ENCODE measurements around the gene PLCB4. TPM values are rescaled to one million over a fixed set of nuclear protein-coding genes. Genes with fewer than 3 reads are reported as not detected.

PLCB4 gene
- total RNA-seq, 1 experiment from 2014 or later: 0.91 TPM

- H3K27ac Mint-ChIP-seq (ENCODE audit: low read depth, unreplicated experiment): no peak overlapping the region
- no peak for DNase-seq (ENCODE audit: unreplicated experiment)
- H3K4me1 Mint-ChIP-seq (ENCODE audit: insufficient read depth, unreplicated experiment): no peaks in the 10 kb centered on the region
- H3K9me3 Mint-ChIP-seq (ENCODE audit: unreplicated experiment): no peaks in the 10 kb centered on the region
- intact Hi-C loops (cut with micrococcal nuclease): no loop called here
- no peak for TF ChIP-seq CTCF (IDR thresholded peaks at IDR 0.05; ENCODE audit: unreplicated experiment)
- H3K4me3 Mint-ChIP-seq (ENCODE audit: unreplicated experiment): no peak overlapping the region
- no peaks in the 10 kb centered on the region for H3K27me3 Mint-ChIP-seq (ENCODE audit: insufficient read depth, unreplicated experiment)
- ChIA-PET CTCF (interaction anchor here (1.0 to 2.0 kb wide), 5 partner anchors 8 to 267 kb away, joined by 3 to 9 read pairs (median 3); no protein-coding TSS in a partner anchor), POLR2A (no interaction called here)
- no peaks in the 10 kb centered on the region for H3K36me3 Mint-ChIP-seq (ENCODE audit: insufficient read depth, unreplicated experiment)
- BruUV-seq (replicated peaks): no TSS peak
Observed at GRCh38 chr20:9092113-9092512, 23.2 kb downstream of the PLCB4 start.

- Mint-ChIP-seq H3K4me1 (ENCODE audit: insufficient read depth, unreplicated experiment) (no peaks in the 10 kb centered on the region), H3K27me3 (ENCODE audit: insufficient read depth, unreplicated experiment) (no peaks in the 10 kb centered on the region), H3K27ac (ENCODE audit: low read depth, unreplicated experiment) (no peak overlapping the region), H3K4me3 (ENCODE audit: unreplicated experiment) (no peak overlapping the region), H3K9me3 (ENCODE audit: unreplicated experiment) (no peaks in the 10 kb centered on the region), H3K36me3 (ENCODE audit: insufficient read depth, unreplicated experiment) (no peaks in the 10 kb centered on the region)
- no peak for TF ChIP-seq CTCF (IDR thresholded peaks at IDR 0.05; ENCODE audit: unreplicated experiment)
- ChIA-PET CTCF (interaction anchor here (0.6 to 1.4 kb wide), 3 partner anchors 16 to 266 kb away, joined by 3 read pairs; no protein-coding TSS in a partner anchor), POLR2A (interaction anchor here (0.7 to 1.1 kb wide), 2 partner anchors 21 to 27 kb away, joined by 3 read pairs; no protein-coding TSS in a partner anchor)
- intact Hi-C loops (cut with micrococcal nuclease): no loop called here
- no peak for DNase-seq (ENCODE audit: unreplicated experiment)
- no TSS peak for BruUV-seq (replicated peaks)
Observed at GRCh38 chr20:9092655-9093054, 23.8 kb downstream of the PLCB4 start.

- H3K27ac Mint-ChIP-seq (ENCODE audit: low read depth, unreplicated experiment): no peak overlapping the region
- CTCF ChIA-PET: interaction anchor here (0.6 to 1.4 kb wide), 3 partner anchors 22 to 266 kb away, joined by 3 read pairs; no protein-coding TSS in a partner anchor
Observed at GRCh38 chr20:9093218-9093957, 24.5 kb downstream of the PLCB4 start.

More at GRCh38 chr20:9093218-9093957, 24.5 kb downstream of the PLCB4 start:
- TF ChIP-seq CTCF (IDR thresholded peaks at IDR 0.05; ENCODE audit: unreplicated experiment): no peak
- Mint-ChIP-seq H3K36me3 (ENCODE audit: insufficient read depth, unreplicated experiment) (no peaks in the 10 kb centered on the region), H3K4me1 (ENCODE audit: insufficient read depth, unreplicated experiment) (no peaks in the 10 kb centered on the region), H3K9me3 (ENCODE audit: unreplicated experiment) (no peaks in the 10 kb centered on the region), H3K4me3 (ENCODE audit: unreplicated experiment) (no peak overlapping the region), H3K27me3 (ENCODE audit: insufficient read depth, unreplicated experiment) (no peaks in the 10 kb centered on the region)
- no peak for DNase-seq (ENCODE audit: unreplicated experiment)
- POLR2A ChIA-PET: interaction anchor here (0.7 to 1.1 kb wide), 2 partner anchors 22 to 26 kb away, joined by 3 read pairs; no protein-coding TSS in a partner anchor
- BruUV-seq (replicated peaks): no TSS peak
- intact Hi-C loops (cut with micrococcal nuclease): no loop called here

Measured in MCF 10A (cell line).